Caco-2 (cell line): ENCODE data around the gene PRR36. TPM values are rescaled to one million over a fixed set of nuclear protein-coding genes. Genes with fewer than 3 reads are reported as not detected.

Experiments
- BruUV-seq: library from RNA; stranded (reverse); fragments of 400-500 nt; replicated peaks from 2 replicates; lab custom pipeline; 2021; lab: Mats Ljungman, UMichigan
- CTCF ChIA-PET: fragments of 300-600 bp; sonication (Branson Sonifier 250); formaldehyde crosslinking; loops from one replicate; lab custom pipeline; 2022; ENCODE audit warnings: antibody characterized with exemption; lab: Charles Lee
- POLR2A ChIA-PET: fragments of 300-600 bp; sonication (Branson Sonifier 250); formaldehyde crosslinking; loops from one replicate; lab custom pipeline; 2022; ENCODE audit warnings: antibody characterized with exemption; lab: Charles Lee
- DNase-seq, 2 experiments: peaks; one replicate each; pipeline versions ENCODE4 v3.0.0 to v3.0.0-alpha.2; 2020 to 2022
- H3K27me3 ChIP-seq: replicated peaks from 2 replicates; pipeline ENCODE4 v1.6.0; 2011; ENCODE audit warnings: low read length; ENCODE audit not compliant: control insufficient read depth, insufficient read depth
- H3K36me3 ChIP-seq: 2 replicates; pipeline ENCODE4 v1.5.1; 2011; ENCODE audit warnings: low read length; ENCODE audit not compliant: control insufficient read depth, insufficient read depth
- H3K4me1 ChIP-seq: fragments of 250-450 bp; sonication (Bioruptor Pico); 2 replicates; pipeline ENCODE4 v1.5.1; 2020; ENCODE audit warnings: mild to moderate bottlenecking
- H3K4me3 ChIP-seq: 2 replicates; pipeline ENCODE4 v1.5.1; 2011; ENCODE audit warnings: low read depth, mild to moderate bottlenecking, control low read depth, low read length
- H3K9me3 ChIP-seq: fragments of 250-450 bp; sonication (Bioruptor Pico); 2 replicates; pipeline ENCODE4 v1.5.1; 2020; ENCODE audit warnings: mild to moderate bottlenecking, moderate library complexity
- H3K27ac Mint-ChIP-seq: one replicate; pipeline ENCODE4 v1.8.0; 2022; ENCODE audit warnings: mixed read lengths; ENCODE audit not compliant: unreplicated experiment
- H3K27me3 Mint-ChIP-seq: one replicate; pipeline ENCODE4 v1.8.0; 2022; ENCODE audit warnings: mixed read lengths; ENCODE audit not compliant: insufficient read depth, unreplicated experiment
- H3K36me3 Mint-ChIP-seq: one replicate; pipeline ENCODE4 v1.8.0; 2022; ENCODE audit warnings: mild to moderate bottlenecking, mixed read lengths; ENCODE audit not compliant: insufficient read depth, unreplicated experiment
- H3K4me1 Mint-ChIP-seq: one replicate; pipeline ENCODE4 v1.8.0; 2022; ENCODE audit warnings: low read depth, mixed read lengths; ENCODE audit not compliant: unreplicated experiment
- H3K4me3 Mint-ChIP-seq: one replicate; pipeline ENCODE4 v1.8.0; 2022; ENCODE audit warnings: mild to moderate bottlenecking, moderate library complexity, mixed read lengths; ENCODE audit not compliant: unreplicated experiment
- H3K9me3 Mint-ChIP-seq: one replicate; pipeline ENCODE4 v1.8.0; 2022; ENCODE audit warnings: mixed read lengths; ENCODE audit not compliant: unreplicated experiment
- CTCF ChIP-seq, 2 experiments: fragments of 200-600 bp in 1 of 2; IDR thresholded peaks; 1 replicate in 1 of 2; 2 replicates in 1 of 2; pipeline versions ENCODE4 v1.5.1 to v1.8.0; 2011 to 2022; ENCODE audit warnings: antibody characterized with exemption in 1 of 2, control low read depth in 1 of 2, inconsistent platforms in 1 of 2, low read depth in 1 of 2, low read length in 1 of 2, mild to moderate bottlenecking in 1 of 2, moderate library complexity in 1 of 2; ENCODE audit not compliant: insufficient read depth in 1 of 2, severe bottlenecking in 1 of 2, unreplicated experiment in 1 of 2
- intact Hi-C: fragments of 100-400 bp; cut with micrococcal nuclease; formaldehyde crosslinking; loops from one replicate; pipeline ENCODE4 v1.10.0; 2022; ENCODE audit not compliant: unreplicated experiment
- total RNA-seq: library from RNA; stranded (reverse); gene quantifications from 2 replicates; pipeline ENCODE4 v1.2.3, GENCODE V29; 2022

PRR36 gene
- total RNA-seq, 1 experiment from 2014 or later, result 3.7 TPM

- H3K27ac Mint-ChIP-seq, result no peak overlapping the region
- Histone ChIP-seq H3K9me3 (no peaks in the 10 kb centered on the region), H3K4me1 (peaks cover 16% of the 10 kb centered on the region), H3K27me3 (no peaks in the 10 kb centered on the region), H3K4me3 (peak overlapping the region; percentile 58), H3K36me3 (no peaks in the 10 kb centered on the region)
- BruUV-seq, result no TSS peak
- intact Hi-C loops, result no loop called here
- DNase-seq, result no peak
- no peaks in the 10 kb centered on the region for H3K9me3 Mint-ChIP-seq
- ChIA-PET CTCF (interaction anchor here (0.9 to 3.0 kb wide), 4 partner anchors 12 to 48 kb away, joined by 3 to 14 read pairs (median 8); partner anchors contain the start of gene TIMM44), POLR2A (interaction anchor here (0.9 kb wide), 1 partner anchor 27 kb away, joined by 3 read pairs; no protein-coding TSS in a partner anchor)
- peaks cover 7% of the 10 kb centered on the region for H3K4me1 Mint-ChIP-seq
- H3K4me3 Mint-ChIP-seq, result peak overlapping the region; percentile 87
- no peak for TF ChIP-seq CTCF (IDR thresholded peaks at IDR 0.05; ENCODE audit: insufficient read depth in 1 of 2, low read depth in 1 of 2, low read length in 1 of 2, severe bottlenecking in 1 of 2, unreplicated experiment in 1 of 2)
- no peaks in the 10 kb centered on the region for H3K27me3 Mint-ChIP-seq
- peaks cover 37% of the 10 kb centered on the region for H3K36me3 Mint-ChIP-seq
These were observed 42.7 kb upstream of the PRR36 start for GRCh38 chr19:7916955-7917266.

DNA sequence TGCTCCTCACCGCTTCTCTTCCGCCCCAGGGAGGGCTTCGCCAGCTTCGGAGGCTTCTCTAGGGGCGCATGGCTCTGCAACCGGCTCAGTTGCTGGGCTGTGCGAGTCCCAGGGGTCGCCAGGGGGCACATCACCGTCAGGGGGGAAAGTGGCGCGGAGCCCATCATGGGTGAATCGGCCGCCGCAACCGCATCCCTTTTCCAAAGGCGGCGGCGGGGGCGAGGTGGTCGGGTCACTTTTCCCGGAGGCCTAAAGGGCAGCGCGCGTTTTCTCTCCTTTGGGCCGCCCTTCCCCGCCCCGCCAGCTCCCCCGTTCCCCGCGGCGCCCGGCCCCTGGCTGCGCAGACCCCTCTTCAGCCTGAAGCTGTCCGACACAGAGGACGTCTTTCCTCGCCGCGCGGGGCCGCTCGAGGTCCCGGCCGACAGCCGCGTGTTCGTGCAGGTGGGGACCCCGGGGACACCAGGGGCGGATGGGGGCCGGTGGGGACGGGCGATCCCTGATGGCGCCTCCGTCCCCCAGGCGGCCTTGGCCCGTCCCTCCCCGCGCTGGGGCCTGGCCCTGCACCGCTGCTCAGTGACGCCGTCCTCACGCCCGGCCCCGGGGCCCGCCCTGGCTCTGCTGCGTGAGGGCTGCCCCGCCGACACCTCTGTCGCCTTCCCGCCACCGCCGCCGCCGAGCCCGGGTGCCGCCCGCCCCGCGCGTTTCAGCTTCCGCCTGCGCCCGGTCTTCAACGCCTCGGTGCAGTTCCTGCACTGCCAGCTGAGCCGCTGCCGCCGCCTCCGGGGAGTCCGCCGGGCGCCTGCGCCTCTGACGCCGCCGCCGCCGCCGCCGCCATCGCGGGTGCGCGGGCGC lies 42.1 kb upstream of the PRR36 start:
- H3K27me3 Mint-ChIP-seq, result no peaks in the 10 kb centered on the region

More for the DNA sequence above, 42.1 kb upstream of the PRR36 start:
- no peaks in the 10 kb centered on the region for H3K9me3 ChIP-seq
- Mint-ChIP-seq H3K4me1 (peaks cover 7% of the 10 kb centered on the region), H3K36me3 (peaks cover 43% of the 10 kb centered on the region), H3K9me3 (no peaks in the 10 kb centered on the region), H3K4me3 (peak overlapping the region; percentile 87), H3K27ac (peak overlapping the region; percentile 42)
- peak; percentile 43 to 65 for DNase-seq
- peak overlapping the region; percentile 58 for H3K4me3 ChIP-seq
- peaks cover 14% of the 10 kb centered on the region for H3K4me1 ChIP-seq
- intact Hi-C loops, result no loop called here
- CTCF ChIA-PET, result interaction anchor here (1.2 to 3.0 kb wide), 4 partner anchors 13 to 47 kb away, joined by 4 to 14 read pairs (median 8); partner anchors contain the start of genes MAP2K7 and TIMM44
- no TSS peak for BruUV-seq
- no peaks in the 10 kb centered on the region for H3K27me3 ChIP-seq
- POLR2A ChIA-PET, result interaction anchor here (0.9 to 1.0 kb wide), 2 partner anchors 13 to 28 kb away, joined by 3 read pairs; partner anchors contain the start of gene MAP2K7
- TF ChIP-seq CTCF (IDR thresholded peaks at IDR 0.05; ENCODE audit: insufficient read depth in 1 of 2, low read depth in 1 of 2, low read length in 1 of 2, severe bottlenecking in 1 of 2, unreplicated experiment in 1 of 2), result peak in 1 of 2 experiments; percentile 13
- no peaks in the 10 kb centered on the region for H3K36me3 ChIP-seq
